ENCODE measurements around the gene CTRB2. TPM values are rescaled to one million over a fixed set of nuclear protein-coding genes. Genes with fewer than 3 reads are reported as not detected.
A peak's percentile ranks its signal among the peaks of the same experiment; 100 is the strongest.

Gene CTRB2
- polyA plus RNA-seq (2013, experiment 1 of 2; ENCODE audit: insufficient read length), result not detected
- 0.11 TPM for polyA plus RNA-seq (2013, experiment 2 of 2; ENCODE audit: insufficient read length)

GRCh38 chr16:75206749-75207451 lies at the start of gene CTRB2:
TSS of gene CTRB2 (minus strand) at chr16:75207161. CDS start at chr16:75207141, 20 bp downstream.
- no peak for DNase-seq

DNA sequence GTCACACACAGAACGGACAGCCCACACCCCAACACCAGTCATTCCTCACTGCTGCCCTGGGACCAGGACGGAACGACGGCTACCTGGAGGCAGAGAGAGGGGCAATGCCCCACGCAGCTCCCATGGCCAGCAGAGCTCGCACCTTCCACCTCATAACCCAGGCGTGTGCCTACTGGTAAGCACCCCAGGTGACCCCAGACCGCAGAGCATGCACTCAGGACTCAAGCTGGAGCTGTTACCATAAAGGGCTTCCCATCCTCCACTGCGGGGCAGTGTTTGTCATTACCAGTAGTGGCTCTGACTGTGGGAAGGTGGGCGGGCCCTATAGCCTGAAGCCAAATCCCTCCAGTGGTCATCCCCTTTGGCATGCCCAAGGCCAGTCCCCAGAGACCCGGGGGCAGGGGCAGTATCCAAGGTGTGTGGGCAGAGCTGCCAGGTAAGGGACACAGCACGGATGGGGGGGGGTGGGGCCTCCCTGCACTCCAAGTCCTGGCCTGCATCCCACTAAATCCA lies 49.2 kb upstream of the CTRB2 start:
- DNase-seq, result no peak

DNA sequence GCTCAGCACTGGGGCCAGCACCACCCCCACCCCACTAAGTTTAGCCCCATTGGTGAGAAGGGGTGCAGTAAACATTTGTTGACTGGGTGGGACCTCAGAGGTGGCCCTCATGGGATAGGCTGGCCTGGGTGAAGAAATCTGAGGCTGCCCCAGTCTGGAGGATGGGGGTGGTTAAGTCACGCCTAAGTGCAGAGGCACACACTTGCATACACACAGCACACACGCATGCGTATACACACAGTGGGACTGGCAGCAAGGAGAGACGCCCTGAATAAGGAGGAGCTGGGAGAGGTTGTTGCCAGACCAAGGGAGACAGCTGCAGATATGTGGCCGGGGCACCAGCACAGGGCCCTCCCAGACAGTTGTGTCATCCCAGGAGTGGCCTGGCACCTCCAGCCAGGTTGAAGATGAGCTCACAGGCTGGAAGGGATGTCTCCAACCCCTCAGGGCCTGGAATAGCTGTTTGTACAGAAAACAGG lies 47.4 kb upstream of the CTRB2 start:
- DNase-seq, result peak; percentile 68

DNA sequence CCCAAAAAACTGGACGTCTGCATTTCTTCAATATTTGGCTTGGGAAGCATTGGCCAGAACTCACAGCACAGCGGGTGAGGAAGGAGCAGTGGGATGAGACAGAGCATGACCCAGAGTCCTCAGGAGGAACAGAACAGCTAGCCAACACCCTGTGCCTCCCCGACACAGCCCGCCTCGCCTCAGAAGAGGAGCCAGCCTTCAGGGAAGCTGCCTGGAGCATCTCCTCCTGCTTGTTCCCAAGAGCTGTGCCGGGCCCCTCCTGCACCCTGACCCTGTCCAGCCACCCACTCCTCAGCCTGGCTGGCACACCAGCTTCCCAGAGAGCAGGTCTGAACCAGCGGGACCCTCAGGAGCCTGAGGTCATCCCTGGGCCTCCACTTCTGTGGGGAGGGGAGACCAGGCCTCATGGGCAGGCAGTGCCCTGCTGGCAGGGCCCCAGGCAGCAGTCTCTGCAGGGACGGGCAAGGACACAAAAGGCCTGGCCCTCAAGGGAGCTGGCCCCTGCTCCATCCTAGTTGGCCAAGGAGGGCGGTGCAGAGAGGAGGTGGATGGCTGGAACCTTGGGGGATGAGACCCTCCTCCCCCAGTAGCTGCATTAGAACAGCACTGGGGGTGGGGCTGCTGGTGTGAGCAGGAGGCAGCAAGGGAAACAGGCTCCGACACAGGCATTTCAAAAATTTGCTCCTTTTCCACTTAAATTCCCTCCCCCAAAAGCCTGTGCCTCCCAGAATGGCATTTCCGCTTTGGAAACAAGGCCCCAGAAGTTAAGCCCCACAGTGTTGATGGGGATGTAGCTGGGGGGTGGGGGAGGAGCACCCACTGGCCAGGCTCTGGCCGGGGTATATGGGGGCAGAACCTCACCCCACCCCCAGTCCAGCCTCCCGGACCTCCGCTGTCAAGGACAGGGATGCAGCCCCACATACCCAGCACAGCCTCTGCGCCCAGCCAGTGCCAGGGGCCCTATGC lies 46.3 kb upstream of the CTRB2 start:
- DNase-seq, result peak; percentile 94

GRCh38 chr16:75252049-75252864 lies 45.3 kb upstream of the CTRB2 start:
- DNase-seq, result no peak

GRCh38 chr16:75251280-75252048 lies 44.5 kb upstream of the CTRB2 start, which contains the start of gene BCAR1:
TSS of gene BCAR1 (minus strand) at chr16:75251624. CDS start at chr16:75251482, 142 bp downstream.
- peak; percentile 91 for DNase-seq

GRCh38 chr16:75250809-75251279 lies 43.9 kb upstream of the CTRB2 start:
- peak; percentile 29 for DNase-seq

DNA sequence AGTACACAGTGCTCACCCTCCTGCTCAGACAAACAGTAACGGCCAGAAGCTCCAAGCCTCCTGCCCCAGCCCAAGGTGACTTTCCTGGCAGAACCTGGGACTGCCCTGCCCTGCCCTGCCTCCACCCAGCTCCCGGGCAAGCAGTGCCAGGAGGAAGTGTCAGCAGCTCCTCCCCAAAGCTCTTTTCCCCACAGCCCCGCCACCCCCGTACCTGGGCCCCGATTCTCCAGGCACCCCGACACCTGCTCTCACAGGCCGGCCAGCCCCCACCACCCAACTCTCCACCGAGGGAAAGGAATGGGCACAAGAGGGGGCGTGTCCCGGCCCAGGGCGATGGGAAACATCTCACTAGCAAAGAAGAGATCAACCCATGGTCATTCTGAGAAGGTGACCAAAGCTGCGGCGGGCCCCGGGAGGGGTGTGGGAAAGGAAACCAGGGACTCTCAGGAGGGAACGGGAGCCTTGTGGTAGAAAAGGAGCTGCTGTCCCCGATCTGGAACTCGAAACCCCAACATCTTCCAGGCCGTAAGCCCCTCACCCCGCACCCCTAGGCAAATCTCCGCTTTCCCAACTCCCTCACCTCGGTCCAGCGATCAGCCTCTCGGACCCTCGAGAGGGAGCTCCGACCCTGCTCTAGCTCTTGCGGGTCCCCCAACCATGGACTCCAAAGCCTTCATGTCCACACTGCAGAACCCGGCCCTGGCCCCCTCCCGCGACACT lies 43.3 kb upstream of the CTRB2 start:
- no peak for DNase-seq

DNA sequence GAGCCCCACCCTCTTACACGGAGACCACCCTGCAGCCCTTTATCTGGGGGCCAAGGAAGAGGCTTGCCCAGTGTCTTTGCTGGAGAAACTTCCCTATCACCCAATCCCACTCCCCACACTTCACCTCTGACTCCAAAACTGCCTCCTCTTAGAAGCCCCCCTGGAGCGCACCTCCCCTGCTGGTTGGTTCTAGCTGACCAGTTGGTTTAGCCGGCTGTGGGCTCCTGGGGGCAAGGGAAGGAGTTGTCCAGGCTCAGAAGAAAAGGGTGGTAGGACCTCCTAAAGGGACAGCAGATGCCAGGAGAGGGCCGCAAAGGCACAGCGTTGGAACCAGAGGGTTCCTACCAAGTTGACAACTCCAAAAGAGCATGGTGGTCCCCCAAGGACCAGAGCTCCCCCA lies 42.5 kb upstream of the CTRB2 start:
- no peak for DNase-seq

GRCh38 chr16:75248536-75249380 lies 41.8 kb upstream of the CTRB2 start:
- DNase-seq, result no peak

- DNase-seq, result no peak
These were observed 41.2 kb upstream of the CTRB2 start for GRCh38 chr16:75248142-75248535.

- DNase-seq, result no peak
These were observed 40.3 kb upstream of the CTRB2 start for GRCh38 chr16:75247249-75247648.

GRCh38 chr16:75246504-75247205 lies 39.7 kb upstream of the CTRB2 start:
- peak; percentile 28 for DNase-seq

GRCh38 chr16:75244844-75245758 lies 38.1 kb upstream of the CTRB2 start:
- peak; percentile 97 for DNase-seq

GRCh38 chr16:75244225-75244809 lies 37.4 kb upstream of the CTRB2 start:
- DNase-seq, result peak; percentile 58

- no peak for DNase-seq
These were observed 36.8 kb upstream of the CTRB2 start for GRCh38 chr16:75243667-75244224.
